Stimulated activated memory B cell treated with anti-CD40 and anti-IgM and Interleukin-4, amounts not matched to agents 10 μg/mL and 1 μg/mL and 100 μg/mL, for 72 hours (primary cell): ENCODE results near the gene ZFP36.
"Not testable (repeated sequence)": the region's sequence is repeated elsewhere in the genome, so short reads cannot be mapped to it uniquely, and the experiment has no call there.

Source experiments
- ATAC-seq: fragments of 150-1000 bp; cut with Tn5 transposase; 2 replicates; pipeline ENCODE4 v1.10.0; 2021
- H3K27ac Mint-ChIP-seq: one replicate; pipeline ENCODE4 v1.8.0; 2022; ENCODE audit warnings: mild to moderate bottlenecking, mixed read lengths
- H3K27me3 Mint-ChIP-seq: one replicate; pipeline ENCODE4 v1.8.0; 2022; ENCODE audit warnings: mixed read lengths
- H3K36me3 Mint-ChIP-seq: one replicate; pipeline ENCODE4 v1.8.0; 2022; ENCODE audit warnings: mixed read lengths
- H3K4me1 Mint-ChIP-seq: one replicate; pipeline ENCODE4 v1.8.0; 2022; ENCODE audit warnings: mixed read lengths
- H3K4me3 Mint-ChIP-seq: one replicate; pipeline ENCODE4 v1.8.0; 2022; ENCODE audit warnings: mild to moderate bottlenecking, moderate library complexity, mixed read lengths
- H3K9me3 Mint-ChIP-seq: one replicate; pipeline ENCODE4 v1.8.0; 2022; ENCODE audit warnings: mixed read lengths

The ZFP36 gene

GRCh38 chr19:39406656-39407409, at the start of gene ZFP36:
ZFP36 (plus strand) TSS chr19:39406847; CDS start chr19:39406905, 58 bp downstream.
- H3K27me3 Mint-ChIP-seq: no peaks in the 10 kb centered on the region
- peak within 1 kb of the TSS; percentile 91 for H3K27ac Mint-ChIP-seq
- H3K36me3 Mint-ChIP-seq: peaks cover 24% of the 10 kb centered on the region
- peak; percentile 57 for ATAC-seq
- H3K4me3 Mint-ChIP-seq: peak within 1 kb of the TSS; percentile 98
- no peaks in the 10 kb centered on the region for H3K9me3 Mint-ChIP-seq
- H3K4me1 Mint-ChIP-seq: peaks cover 72% of the 10 kb centered on the region

GRCh38 chr19:39359026-39359425, 47.6 kb upstream of the ZFP36 start:
- H3K9me3 Mint-ChIP-seq: no peaks in the 10 kb centered on the region
- H3K4me1 Mint-ChIP-seq: peaks cover 22% of the 10 kb centered on the region
- peaks cover 72% of the 10 kb centered on the region for H3K36me3 Mint-ChIP-seq
- H3K4me3 Mint-ChIP-seq: no peak overlapping the region
- no peak for ATAC-seq
- H3K27ac Mint-ChIP-seq: no peak overlapping the region
- H3K27me3 Mint-ChIP-seq: no peaks in the 10 kb centered on the region

- no peak overlapping the region for H3K27ac Mint-ChIP-seq
- H3K27me3 Mint-ChIP-seq: no peaks in the 10 kb centered on the region
These were observed 46.0 kb upstream of the ZFP36 start for GRCh38 chr19:39360599-39360998.

GRCh38 chr19:39362682-39363657, 43.7 kb upstream of the ZFP36 start:
- no peak for ATAC-seq
- Mint-ChIP-seq H3K36me3 (peaks cover 44% of the 10 kb centered on the region), H3K9me3 (no peaks in the 10 kb centered on the region), H3K27ac (peak overlapping the region; percentile 95), H3K27me3 (no peaks in the 10 kb centered on the region), H3K4me3 (no peak overlapping the region), H3K4me1 (peaks cover 32% of the 10 kb centered on the region)

More at GRCh38 chr19:39360599-39360998, 46.0 kb upstream of the ZFP36 start:
- H3K4me3 Mint-ChIP-seq: no peak overlapping the region
- peaks cover 32% of the 10 kb centered on the region for H3K4me1 Mint-ChIP-seq
- ATAC-seq: no peak
- peaks cover 64% of the 10 kb centered on the region for H3K36me3 Mint-ChIP-seq
- no peaks in the 10 kb centered on the region for H3K9me3 Mint-ChIP-seq

GRCh38 chr19:39363901-39364457, 42.7 kb upstream of the ZFP36 start:
- H3K27ac Mint-ChIP-seq: peak overlapping the region; percentile 95
- ATAC-seq: peak; percentile 96
- peaks cover 32% of the 10 kb centered on the region for H3K4me1 Mint-ChIP-seq
- peaks cover 50% of the 10 kb centered on the region for H3K36me3 Mint-ChIP-seq
- no peaks in the 10 kb centered on the region for H3K27me3 Mint-ChIP-seq
- no peaks in the 10 kb centered on the region for H3K9me3 Mint-ChIP-seq
- peak overlapping the region; percentile 4 for H3K4me3 Mint-ChIP-seq

GRCh38 chr19:39365531-39365930, 41.1 kb upstream of the ZFP36 start:
- Mint-ChIP-seq H3K36me3 (peaks cover 51% of the 10 kb centered on the region), H3K9me3 (no peaks in the 10 kb centered on the region), H3K4me1 (peaks cover 32% of the 10 kb centered on the region), H3K27ac (peak overlapping the region; percentile 95), H3K4me3 (no peak overlapping the region), H3K27me3 (no peaks in the 10 kb centered on the region)
- ATAC-seq: no peak

GRCh38 chr19:39369200-39369599, 37.4 kb upstream of the ZFP36 start:
- Mint-ChIP-seq H3K4me3 (no peak overlapping the region), H3K9me3 (no peaks in the 10 kb centered on the region), H3K27me3 (no peaks in the 10 kb centered on the region), H3K36me3 (peaks cover 52% of the 10 kb centered on the region), H3K4me1 (peaks cover 8% of the 10 kb centered on the region), H3K27ac (no peak overlapping the region)
- ATAC-seq: no peak

- Mint-ChIP-seq H3K27me3 (no peaks in the 10 kb centered on the region), H3K36me3 (peaks cover 55% of the 10 kb centered on the region), H3K4me1 (no peaks in the 10 kb centered on the region), H3K4me3 (no peak overlapping the region), H3K9me3 (no peaks in the 10 kb centered on the region), H3K27ac (no peak overlapping the region)
- ATAC-seq: no peak
These were observed 35.9 kb upstream of the ZFP36 start for GRCh38 chr19:39370735-39371134.

GRCh38 chr19:39372047-39372802, 34.4 kb upstream of the ZFP36 start:
- no peak for ATAC-seq
- no peak overlapping the region for H3K4me3 Mint-ChIP-seq
- no peaks in the 10 kb centered on the region for H3K27me3 Mint-ChIP-seq
- no peaks in the 10 kb centered on the region for H3K9me3 Mint-ChIP-seq
- peak overlapping the region; percentile 1 for H3K27ac Mint-ChIP-seq
- no peaks in the 10 kb centered on the region for H3K4me1 Mint-ChIP-seq
- H3K36me3 Mint-ChIP-seq: peaks cover 68% of the 10 kb centered on the region

GRCh38 chr19:39372941-39373340, 33.7 kb upstream of the ZFP36 start:
- no peak for ATAC-seq
- Mint-ChIP-seq H3K9me3 (no peaks in the 10 kb centered on the region), H3K4me1 (no peaks in the 10 kb centered on the region), H3K36me3 (peaks cover 74% of the 10 kb centered on the region), H3K4me3 (no peak overlapping the region), H3K27me3 (no peaks in the 10 kb centered on the region), H3K27ac (peak overlapping the region; percentile 12)

- Mint-ChIP-seq H3K27ac (no peak overlapping the region), H3K9me3 (no peaks in the 10 kb centered on the region), H3K4me1 (no peaks in the 10 kb centered on the region), H3K4me3 (no peak overlapping the region), H3K36me3 (peaks cover 62% of the 10 kb centered on the region), H3K27me3 (no peaks in the 10 kb centered on the region)
- no peak for ATAC-seq
These were observed 30.7 kb upstream of the ZFP36 start for GRCh38 chr19:39375929-39376328.

GRCh38 chr19:39377373-39378362, 29.0 kb upstream of the ZFP36 start:
- Mint-ChIP-seq H3K36me3 (peaks cover 64% of the 10 kb centered on the region), H3K4me1 (no peaks in the 10 kb centered on the region), H3K27me3 (no peaks in the 10 kb centered on the region), H3K4me3 (no peak overlapping the region), H3K27ac (no peak overlapping the region), H3K9me3 (no peaks in the 10 kb centered on the region)
- no peak for ATAC-seq

GRCh38 chr19:39379366-39379765, 27.3 kb upstream of the ZFP36 start:
- not testable (repeated sequence) for H3K4me1 Mint-ChIP-seq, H3K4me3 Mint-ChIP-seq, H3K9me3 Mint-ChIP-seq, ATAC-seq, H3K27me3 Mint-ChIP-seq
- Mint-ChIP-seq H3K27ac (peak overlapping the region; percentile 30), H3K36me3 (peaks cover 74% of the 10 kb centered on the region)
